ENCODE data around the gene ACSL6.
A peak's percentile ranks its signal among the peaks of the same experiment; 100 is the strongest.

The ACSL6 gene

GRCh38 chr5:132012371-132013005, 1.0 kb upstream of the ACSL6 start (continued):
- TF ChIP-seq ZNF311 (tag by site-specific recombination; IDR thresholded peaks at IDR 0.05; ENCODE audit: borderline replicate concordance) (no peak), KLF8 (tag by site-specific recombination; IDR thresholded peaks at IDR 0.05) (no peak), ZNF146 (tag by site-specific recombination; IDR thresholded peaks at IDR 0.05) (no peak), PRDM10 (tag by site-specific recombination; IDR thresholded peaks at IDR 0.05) (no peak), YY1 (tag by site-specific recombination; IDR thresholded peaks at IDR 0.05) (no peak), ZBTB17 (tag by site-specific recombination; IDR thresholded peaks at IDR 0.05) (peak; percentile 18; the same call in 1 of the 2 replicates), SCRT2 (tag by site-specific recombination; IDR thresholded peaks at IDR 0.05) (peak; percentile 95)

GRCh38 chr5:132010989-132011621, 353 bp downstream of the ACSL6 start:
- peak overlapping the region; percentile 39 for H3K4me3 ChIP-seq (ENCODE audit: low read depth, low read length)
- POLR2A ChIA-PET, result no interaction called here
- H3K9me3 ChIP-seq (ENCODE audit: control insufficient read depth, insufficient read depth, low read depth, low read length), result no peaks in the 10 kb centered on the region
- no peaks in the 10 kb centered on the region for H3K36me3 ChIP-seq (ENCODE audit: control insufficient read depth in 2 of 2, insufficient read depth in 1 of 2, low read length in 2 of 2)
- H3K4me1 ChIP-seq (ENCODE audit: control insufficient read depth, insufficient read depth, low read length), result no peaks in the 10 kb centered on the region; the same call in 1 of the 2 replicates
- H3K27ac ChIP-seq (ENCODE audit: extremely low read depth, low read depth, low read length), result no peak overlapping the region
- TF ChIP-seq ZFP41 (tag by site-specific recombination; IDR thresholded peaks at IDR 0.05; ENCODE audit: borderline replicate concordance) (no peak), EGR2 (tag by site-specific recombination; IDR thresholded peaks at IDR 0.05; ENCODE audit: low read depth) (0 out of 2 replicates have a peak, but pooled peaks have one; percentile 0)
- CTCF ChIA-PET, result interaction anchor here (0.6 to 6.8 kb wide), 3 partner anchors 11 to 422 kb away, joined by 3 to 129 read pairs (median 3); no protein-coding TSS in a partner anchor

GRCh38 chr5:132010645-132010988, 841 bp downstream of the ACSL6 start:
- TF ChIP-seq EGR2 (tag by site-specific recombination; IDR thresholded peaks at IDR 0.05; ENCODE audit: low read depth) (peak; percentile 67), ZNF48 (tag by site-specific recombination; IDR thresholded peaks at IDR 0.05) (no peak), ZFHX2 (tag by site-specific recombination; conservative IDR thresholded peaks at IDR 0.05) (peak; percentile 67)
- Histone ChIP-seq H3K9me3 (ENCODE audit: control insufficient read depth, insufficient read depth, low read depth, low read length) (no peaks in the 10 kb centered on the region), H3K27ac (ENCODE audit: extremely low read depth, low read depth, low read length) (no peak overlapping the region), H3K36me3 (ENCODE audit: control insufficient read depth in 2 of 2, insufficient read depth in 1 of 2, low read length in 2 of 2) (no peaks in the 10 kb centered on the region), H3K4me3 (ENCODE audit: low read depth, low read length) (no peak overlapping the region), H3K4me1 (ENCODE audit: control insufficient read depth, insufficient read depth, low read length) (no peaks in the 10 kb centered on the region; the same call in 1 of the 2 replicates)
- CTCF ChIA-PET, result interaction anchor here (0.6 to 6.8 kb wide), 5 partner anchors 62 to 588 kb away, joined by 3 to 129 read pairs (median 3); no protein-coding TSS in a partner anchor
- POLR2A ChIA-PET, result no interaction called here

DNA sequence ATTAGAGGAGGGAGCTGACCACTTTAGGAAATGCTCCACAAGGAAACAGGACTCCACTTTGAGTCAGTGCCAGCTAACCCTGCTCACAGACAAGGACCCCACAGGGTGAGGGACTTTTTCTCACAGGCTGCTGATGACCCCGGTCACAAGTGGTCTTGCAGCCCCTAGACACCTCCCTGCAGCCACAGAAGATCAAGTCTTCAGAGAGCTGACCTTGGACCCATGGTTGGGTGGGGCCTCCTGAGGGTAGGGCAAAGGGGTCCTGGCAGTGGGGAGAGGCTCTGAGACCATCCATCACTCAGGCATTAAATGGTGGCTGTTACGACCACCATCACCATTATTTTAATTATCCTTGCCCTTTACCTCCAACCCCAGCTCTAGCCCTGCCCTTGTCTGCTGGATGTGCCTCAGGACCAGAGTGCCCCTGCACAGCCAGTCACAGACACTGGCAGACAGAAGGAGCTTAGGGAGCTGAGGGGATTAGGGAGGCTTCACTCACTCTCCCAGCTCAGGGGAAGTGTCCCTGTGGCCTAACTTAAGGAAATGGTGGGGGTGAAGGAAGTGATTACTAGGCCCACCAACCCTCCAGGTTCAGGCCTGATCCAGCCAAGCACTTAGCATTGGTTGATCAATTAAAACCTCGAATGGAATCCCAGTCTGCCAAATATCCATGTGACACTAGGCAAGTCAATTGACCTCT, 1.6 kb downstream of the ACSL6 start:
- TF ChIP-seq ZNF140 (tag by site-specific recombination; IDR thresholded peaks at IDR 0.05) (no peak), ZNF768 (tag by site-specific recombination; IDR thresholded peaks at IDR 0.05) (no peak), ZNF777 (tag by site-specific recombination; IDR thresholded peaks at IDR 0.05; ENCODE audit: borderline replicate concordance) (no peak), ZNF274 (IDR thresholded peaks at IDR 0.05; ENCODE audit: low read length) (no peak), ZNF274 (tag by site-specific recombination; IDR thresholded peaks at IDR 0.05; ENCODE audit: borderline replicate concordance) (no peak), ZNF529 (tag by site-specific recombination; IDR thresholded peaks at IDR 0.05; ENCODE audit: insufficient replicate concordance) (no peak)
- POLR2A ChIA-PET, result no interaction called here
- Histone ChIP-seq H3K9me3 (ENCODE audit: control insufficient read depth, insufficient read depth, low read depth, low read length) (no peaks in the 10 kb centered on the region), H3K4me3 (ENCODE audit: low read depth, low read length) (no peak overlapping the region), H3K27ac (ENCODE audit: extremely low read depth, low read depth, low read length) (no peak overlapping the region), H3K4me1 (ENCODE audit: control insufficient read depth, insufficient read depth, low read length) (no peaks in the 10 kb centered on the region; the same call in 1 of the 2 replicates), H3K36me3 (ENCODE audit: control insufficient read depth in 2 of 2, insufficient read depth in 1 of 2, low read length in 2 of 2) (no peaks in the 10 kb centered on the region)
- CTCF ChIA-PET, result interaction anchor here (0.6 to 6.8 kb wide), 9 partner anchors 13 to 587 kb away, joined by 3 to 129 read pairs (median 3); no protein-coding TSS in a partner anchor

Data from HEK293 (cell line).